B cell (primary cell): ENCODE measurements around the gene PTPRO.

Experiments used
- CTCF ChIP-seq: fragments of 200-600 bp; IDR thresholded peaks from one replicate; pipeline ENCODE4 v1.8.0; 2022; ENCODE audit warnings: antibody characterized with exemption, mild to moderate bottlenecking
- EZH2 ChIP-seq: IDR thresholded peaks from 2 replicates; pipeline ENCODE4 v1.6.1; 2012; ENCODE audit warnings: borderline replicate concordance, low read depth, mild to moderate bottlenecking, moderate library complexity, low read length; ENCODE audit not compliant: insufficient read depth, poor library complexity, severe bottlenecking

GRCh38 chr12:15644700-15645099 lies 322.4 kb downstream of the PTPRO start:
- TF ChIP-seq CTCF (no peak), EZH2 (no peak)
